Stimulated activated CD4-positive, alpha-beta T cell treated with anti-CD3 and anti-CD28 coated beads, Interleukin-2, amount 100 ng/mL, for 24 hours (primary cell): Measurements from ENCODE around the gene CALHM4.
"Not testable (repeated sequence)": the region's sequence is repeated elsewhere in the genome, so short reads cannot be mapped to it uniquely, and the experiment has no call there.

Experiments used
- DNase-seq, 2 donors: peaks; one replicate each; pipeline ENCODE4 v3.0.0-alpha.2; 2020

The CALHM4 gene

GRCh38 chr6:116579143-116579542, 25.6 kb downstream of the CALHM4 start:
- no peak for DNase-seq

GRCh38 chr6:116580198-116580597, 26.6 kb downstream of the CALHM4 start:
- no peak for DNase-seq

- no peak for DNase-seq
These were observed 32.7 kb downstream of the CALHM4 start for GRCh38 chr6:116586276-116586675.

GRCh38 chr6:116586738-116587137, 33.2 kb downstream of the CALHM4 start:
- no peak for DNase-seq

- no peak for DNase-seq
These were observed 41.7 kb downstream of the CALHM4 start for GRCh38 chr6:116595247-116595646.

- no peak for DNase-seq
These were observed 43.3 kb downstream of the CALHM4 start for GRCh38 chr6:116596815-116597214.

- not testable (repeated sequence) for DNase-seq
These were observed 50.4 kb downstream of the CALHM4 start for GRCh38 chr6:116603916-116604315.

GRCh38 chr6:116604868-116605267, 51.3 kb downstream of the CALHM4 start:
- DNase-seq = not testable (repeated sequence)

GRCh38 chr6:116605935-116606334, 52.4 kb downstream of the CALHM4 start:
- no peak for DNase-seq
